Testis (tissue), 3 donors: ENCODE measurements around the gene DAB2IP. TPM values are rescaled to one million over a fixed set of nuclear protein-coding genes. Genes with fewer than 3 reads are reported as not detected.

Experiments used
- DNase-seq: peaks from one replicate; pipeline ENCODE4 v3.0.0-alpha.2; 2019
- H3K27ac ChIP-seq, 2 donors: fragments of 200-600 bp; sonication (generic); one replicate each; pipeline ENCODE4 v1.5.1; 2019
- H3K27me3 ChIP-seq: fragments of 200-600 bp; sonication (generic); one replicate; pipeline ENCODE4 v1.5.1; 2019
- H3K36me3 ChIP-seq: fragments of 200-600 bp; sonication (generic); one replicate; pipeline ENCODE4 v1.5.1; 2017; ENCODE audit warnings: low read depth; ENCODE audit errors: missing control alignments
- H3K4me1 ChIP-seq: fragments of 200-600 bp; sonication (generic); one replicate; pipeline ENCODE4 v1.5.1; 2019
- H3K4me3 ChIP-seq, 2 donors: fragments of 200-600 bp; sonication (generic); one replicate each; pipeline ENCODE4 v1.5.1; 2017 to 2019
- H3K9me3 ChIP-seq: fragments of 200-600 bp; sonication (generic); one replicate; pipeline ENCODE4 v1.5.1; 2017
- CTCF ChIP-seq, 3 experiments: fragments of 450-650 bp in 2 of 3; fragments of 200-600 bp in 1 of 3; sonication (generic) in 1 of 3; IDR thresholded peaks; one replicate each; pipeline ENCODE4 v1.5.1; 2016 to 2019; ENCODE audit warnings: antibody characterized with exemption in 3 of 3, mild to moderate bottlenecking in 2 of 3, moderate library complexity in 1 of 3
- POLR2A ChIP-seq: fragments of 450-650 bp; IDR thresholded peaks from one replicate; pipeline ENCODE4 v1.6.1; 2017; ENCODE audit warnings: antibody characterized with exemption, mild to moderate bottlenecking, moderate library complexity
- WGBS, 2 donors: methylation state at CpG; one replicate each; pipeline ENCODE4 v1.1.5; 2018; 5-methylcytosine and 5-hydroxymethylcytosine counted together
- intact Hi-C: fragments of 100-400 bp; cut with DNase I; formaldehyde crosslinking; loops from one replicate; pipeline ENCODE4 v1.15.1; 2023; ENCODE audit warnings: low total_unique reads
- polyA plus RNA-seq: library from polyadenylated mRNA; stranded (reverse); fragments of 350-450 nt; fragmentation: Illumina TruSeq; extraction: RNeasy Lipid Tissue Mini Kit (QIAGEN cat#74804); gene quantifications from one replicate; pipeline ENCODE4 v1.2.3, GENCODE V29; 2014; ENCODE audit warnings: low read depth, low replicate concordance; ENCODE audit not compliant: insufficient read depth
- total RNA-seq, 2 donors: library from RNA; depleted of rRNA; stranded (reverse); fragments of >200 nt; gene quantifications; one replicate each; pipeline ENCODE4 v1.2.3, GENCODE V29; 2016

Gene DAB2IP
- total and polyA plus RNA-seq, 3 donors from 2014 or later: 57.7 to 136 (median 102) TPM

GRCh38 chr9:121760571-121760970 is 109.1 kb downstream of the DAB2IP start:
- intact Hi-C loops: no loop called here
- DNase-seq: no peak
- no peaks in the 10 kb centered on the region for H3K36me3 ChIP-seq

GRCh38 chr9:121763131-121763530 is 111.7 kb downstream of the DAB2IP start:
- no peaks in the 10 kb centered on the region for H3K27me3 ChIP-seq
- H3K27ac ChIP-seq: no peak overlapping the region
- 88 to 93% methylated on average over 3 to 6 of the region's 6 CpGs for WGBS, 2 donors
- intact Hi-C loops: no loop called here
- no peaks in the 10 kb centered on the region for H3K9me3 ChIP-seq
- no peak for DNase-seq
- H3K4me3 ChIP-seq: no peak overlapping the region
- peaks cover 17% of the 10 kb centered on the region for H3K4me1 ChIP-seq
- no peaks in the 10 kb centered on the region for H3K36me3 ChIP-seq
- TF ChIP-seq POLR2A (no peak), CTCF (IDR thresholded peaks at IDR 0.05) (no peak)

More at GRCh38 chr9:121760571-121760970, 109.1 kb downstream of the DAB2IP start:
- no peak for TF ChIP-seq CTCF (IDR thresholded peaks at IDR 0.05)
- no peak for TF ChIP-seq POLR2A
- H3K27me3 ChIP-seq: no peaks in the 10 kb centered on the region
- no peak overlapping the region for H3K4me3 ChIP-seq
- peaks cover 32% of the 10 kb centered on the region for H3K4me1 ChIP-seq
- no peaks in the 10 kb centered on the region for H3K9me3 ChIP-seq
- H3K27ac ChIP-seq: no peak overlapping the region
- WGBS, 2 donors: 86 to 88% methylated on average over 2 to 10 of the region's 10 CpGs

- peaks cover 17% of the 10 kb centered on the region for H3K4me1 ChIP-seq
- intact Hi-C loops: no loop called here
- no peak for TF ChIP-seq CTCF (IDR thresholded peaks at IDR 0.05)
- TF ChIP-seq POLR2A: no peak
Observed at GRCh38 chr9:121763561-121764370, 112.3 kb downstream of the DAB2IP start.

GRCh38 chr9:121764371-121764730 is 112.9 kb downstream of the DAB2IP start:
- intact Hi-C loops: no loop called here
- Histone ChIP-seq H3K36me3 (no peaks in the 10 kb centered on the region), H3K27ac (no peak overlapping the region), H3K4me3 (no peak overlapping the region), H3K4me1 (peaks cover 17% of the 10 kb centered on the region), H3K27me3 (no peaks in the 10 kb centered on the region), H3K9me3 (no peaks in the 10 kb centered on the region)
- no peak for DNase-seq
- WGBS, 2 donors: 78 to 92% methylated on average over 9 of the region's 9 CpGs
- no peak for TF ChIP-seq POLR2A
- TF ChIP-seq CTCF (IDR thresholded peaks at IDR 0.05): no peak

More at GRCh38 chr9:121763561-121764370, 112.3 kb downstream of the DAB2IP start:
- H3K27me3 ChIP-seq: no peaks in the 10 kb centered on the region
- no peak overlapping the region for H3K4me3 ChIP-seq
- DNase-seq: no peak
- no peak overlapping the region for H3K27ac ChIP-seq
- no peaks in the 10 kb centered on the region for H3K9me3 ChIP-seq
- WGBS, 2 donors: 88 to 98% methylated on average over 7 to 20 of the region's 21 CpGs
- no peaks in the 10 kb centered on the region for H3K36me3 ChIP-seq
